ENCODE measurements around the gene AOPEP.

AOPEP gene

DNA sequence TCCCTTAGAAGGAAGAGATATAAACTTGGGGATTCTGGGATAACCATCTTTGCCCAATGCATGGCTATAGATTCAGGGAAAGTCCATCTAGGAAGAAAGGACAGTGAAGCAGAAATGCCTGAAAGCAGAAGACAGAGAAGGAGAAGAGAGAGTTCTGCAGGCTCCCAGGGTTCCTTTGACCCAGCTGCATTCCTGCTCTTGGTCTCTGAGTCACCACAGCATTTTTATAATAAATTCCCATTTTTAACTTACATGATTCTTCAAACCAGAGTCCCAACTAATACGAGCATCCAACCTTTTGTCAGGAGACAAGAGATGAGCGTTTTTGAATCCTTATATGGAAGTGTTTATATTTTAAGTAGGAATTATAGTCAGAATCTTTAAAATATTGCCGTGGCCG is 12.0 kb upstream of the AOPEP start:
- no peaks in the 10 kb centered on the region for H3K4me1 ChIP-seq (ENCODE audit: control insufficient read depth, insufficient read depth, low read length)
- WGBS, 2 experiments = 93 to 95% methylated on average over 4 of the region's 4 CpGs
- H3K9me3 ChIP-seq (ENCODE audit: control insufficient read depth, low read length) = no peaks in the 10 kb centered on the region
- H3K27ac ChIP-seq (ENCODE audit: insufficient read depth, low read depth, low read length, poor library complexity, severe bottlenecking) = no peak overlapping the region
- H3K4me3 ChIP-seq (ENCODE audit: insufficient read depth, low read depth, low read length) = no peak overlapping the region
- H3K36me3 ChIP-seq (ENCODE audit: control insufficient read depth, insufficient read depth, low read length) = no peaks in the 10 kb centered on the region
- no peaks in the 10 kb centered on the region for H3K27me3 ChIP-seq (ENCODE audit: control insufficient read depth, insufficient read depth, low read length, poor library complexity, severe bottlenecking)

DNA sequence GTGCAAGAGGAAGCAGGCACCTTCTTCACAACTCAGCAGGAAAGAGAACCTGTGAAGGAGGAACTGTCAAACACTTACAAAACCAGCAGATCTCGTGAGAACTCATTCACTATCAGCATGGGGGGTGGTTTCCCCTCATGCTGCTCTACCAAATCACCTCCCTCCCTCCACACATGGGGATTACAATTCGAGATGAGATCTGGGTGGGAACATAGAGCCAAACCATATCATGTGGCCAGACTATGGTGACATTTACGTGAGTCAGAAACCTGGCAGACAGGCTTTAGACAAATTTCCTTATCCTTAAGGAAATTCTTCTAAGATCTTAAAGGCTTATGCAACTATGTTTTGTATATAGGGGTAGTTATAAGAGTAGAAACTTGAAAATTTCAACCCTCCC is 8.7 kb upstream of the AOPEP start:
- H3K9me3 ChIP-seq (ENCODE audit: control insufficient read depth, low read length) = no peaks in the 10 kb centered on the region
- WGBS, 2 experiments = 71 to 74% methylated on average over 3 of the region's 3 CpGs
- H3K27ac ChIP-seq (ENCODE audit: insufficient read depth, low read depth, low read length, poor library complexity, severe bottlenecking) = no peak overlapping the region

DNA sequence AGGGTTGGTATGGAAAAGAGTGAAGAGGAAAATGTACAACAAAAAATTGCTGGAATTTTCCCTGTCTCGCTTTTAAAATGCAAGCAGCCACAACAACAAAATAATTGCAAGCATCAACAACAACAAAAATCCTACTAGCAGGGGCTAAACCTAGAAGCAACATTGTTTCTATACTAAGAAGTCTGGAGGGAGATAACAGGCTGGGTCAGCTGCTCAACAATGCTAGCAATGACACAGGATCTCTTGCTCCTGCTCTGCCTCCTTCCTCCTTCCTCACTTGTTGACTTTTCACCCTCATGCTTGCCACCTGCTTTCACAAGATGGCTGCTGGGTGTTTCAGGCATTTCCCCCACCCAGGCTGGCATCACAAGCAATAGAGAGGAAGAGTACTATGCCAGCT is 7.6 kb upstream of the AOPEP start:
- H3K4me1 ChIP-seq (ENCODE audit: control insufficient read depth, insufficient read depth, low read length) = no peaks in the 10 kb centered on the region
- no peaks in the 10 kb centered on the region for H3K36me3 ChIP-seq (ENCODE audit: control insufficient read depth, insufficient read depth, low read length)
- WGBS, 2 experiments = 86% methylated on average over 1 of the region's 1 CpG; no CpG with 5 or more reads in 1 of the 2 experiments
- H3K9me3 ChIP-seq (ENCODE audit: control insufficient read depth, low read length) = no peaks in the 10 kb centered on the region
- no peaks in the 10 kb centered on the region for H3K27me3 ChIP-seq (ENCODE audit: control insufficient read depth, insufficient read depth, low read length, poor library complexity, severe bottlenecking)
- H3K4me3 ChIP-seq (ENCODE audit: insufficient read depth, low read depth, low read length) = no peak overlapping the region
- H3K27ac ChIP-seq (ENCODE audit: insufficient read depth, low read depth, low read length, poor library complexity, severe bottlenecking) = no peak overlapping the region

More for the DNA sequence above, 8.7 kb upstream of the AOPEP start:
- Histone ChIP-seq H3K4me1 (ENCODE audit: control insufficient read depth, insufficient read depth, low read length) (no peaks in the 10 kb centered on the region), H3K4me3 (ENCODE audit: insufficient read depth, low read depth, low read length) (no peak overlapping the region), H3K27me3 (ENCODE audit: control insufficient read depth, insufficient read depth, low read length, poor library complexity, severe bottlenecking) (no peaks in the 10 kb centered on the region), H3K36me3 (ENCODE audit: control insufficient read depth, insufficient read depth, low read length) (no peaks in the 10 kb centered on the region)

DNA sequence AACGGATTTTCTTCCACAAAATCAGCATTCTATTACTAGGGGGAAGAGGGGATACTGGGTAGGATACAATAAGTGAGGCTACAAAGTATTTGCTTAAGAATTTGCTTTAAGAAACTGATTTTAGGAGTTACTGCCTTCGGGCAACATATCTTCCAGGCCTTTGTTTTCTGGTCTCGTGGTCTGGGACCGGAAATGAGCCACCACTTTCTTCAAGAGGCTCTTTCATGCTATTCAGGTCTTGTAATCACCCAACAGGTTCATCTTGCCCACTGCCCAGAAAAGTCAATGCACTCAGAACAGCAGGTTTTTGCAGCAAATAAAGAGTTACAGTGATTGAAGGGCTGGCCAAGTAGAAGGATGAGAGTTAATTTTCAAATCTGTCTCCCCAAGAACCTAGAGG is 6.6 kb upstream of the AOPEP start:
- H3K4me1 ChIP-seq (ENCODE audit: control insufficient read depth, insufficient read depth, low read length) = no peaks in the 10 kb centered on the region
- H3K27ac ChIP-seq (ENCODE audit: insufficient read depth, low read depth, low read length, poor library complexity, severe bottlenecking) = no peak overlapping the region
- H3K36me3 ChIP-seq (ENCODE audit: control insufficient read depth, insufficient read depth, low read length) = no peaks in the 10 kb centered on the region
- H3K9me3 ChIP-seq (ENCODE audit: control insufficient read depth, low read length) = no peaks in the 10 kb centered on the region
- WGBS, 2 experiments = 92 to 97% methylated on average over 3 to 4 of the region's 4 CpGs
- H3K27me3 ChIP-seq (ENCODE audit: control insufficient read depth, insufficient read depth, low read length, poor library complexity, severe bottlenecking) = no peaks in the 10 kb centered on the region
- H3K4me3 ChIP-seq (ENCODE audit: insufficient read depth, low read depth, low read length) = no peak overlapping the region

DNA sequence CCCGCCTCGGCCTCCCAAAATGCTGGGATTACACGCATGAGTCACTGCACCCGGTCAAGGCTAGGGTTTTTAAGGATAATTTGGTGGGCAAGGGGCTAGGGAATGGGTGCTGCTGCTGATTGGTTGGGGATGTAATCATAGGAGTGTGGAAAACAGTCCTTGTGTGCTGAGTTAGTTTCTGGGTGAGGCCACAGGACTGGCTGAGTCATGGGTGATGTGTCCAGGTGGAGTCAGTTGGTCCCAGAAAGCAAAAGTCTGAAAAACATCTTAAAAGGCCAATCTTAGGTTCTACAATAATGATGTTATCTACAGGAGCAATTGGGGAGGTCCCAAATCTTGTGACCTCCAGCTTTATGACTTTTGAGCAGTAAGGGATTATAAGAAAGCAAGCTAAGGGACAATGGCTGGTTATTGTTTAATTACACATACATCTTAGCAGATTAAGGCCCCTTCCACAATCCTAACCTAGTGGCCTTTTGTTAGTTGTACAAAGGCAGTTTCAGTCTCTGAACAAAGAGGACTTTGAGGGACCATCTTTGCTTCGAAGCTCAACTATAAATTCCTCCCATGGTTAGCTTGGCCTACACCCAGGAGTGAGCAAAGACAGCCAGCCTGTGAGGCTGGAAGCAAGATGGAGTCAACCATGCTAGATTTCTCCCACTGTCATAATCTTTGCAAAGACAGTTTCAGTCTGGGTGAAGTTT is 5.5 kb upstream of the AOPEP start:
- Histone ChIP-seq H3K27me3 (ENCODE audit: control insufficient read depth, insufficient read depth, low read length, poor library complexity, severe bottlenecking) (no peaks in the 10 kb centered on the region), H3K9me3 (ENCODE audit: control insufficient read depth, low read length) (no peaks in the 10 kb centered on the region), H3K36me3 (ENCODE audit: control insufficient read depth, insufficient read depth, low read length) (no peaks in the 10 kb centered on the region), H3K4me3 (ENCODE audit: insufficient read depth, low read depth, low read length) (no peak overlapping the region), H3K4me1 (ENCODE audit: control insufficient read depth, insufficient read depth, low read length) (no peaks in the 10 kb centered on the region), H3K27ac (ENCODE audit: insufficient read depth, low read depth, low read length, poor library complexity, severe bottlenecking) (no peak overlapping the region)
- 93 to 96% methylated on average over 5 of the region's 5 CpGs for WGBS, 2 experiments

DNA sequence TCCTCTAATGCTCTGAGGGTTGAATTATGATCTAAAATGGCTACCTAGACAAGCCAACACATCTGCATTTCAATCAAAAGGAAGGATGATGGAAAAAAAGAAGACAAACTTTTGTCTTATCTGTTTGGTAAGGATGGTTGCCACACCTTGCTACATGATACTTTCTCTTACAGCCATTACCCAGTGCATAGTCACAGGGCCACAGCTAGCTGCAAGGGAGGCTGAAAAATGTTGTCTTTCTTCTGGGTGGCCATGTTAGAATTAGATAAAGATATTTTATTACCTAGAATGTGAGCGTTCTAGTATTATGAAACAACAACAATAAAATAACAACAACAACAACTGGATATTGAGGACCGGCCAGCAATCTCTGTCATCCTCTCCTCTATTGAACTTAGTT is 4.7 kb upstream of the AOPEP start:
- H3K9me3 ChIP-seq (ENCODE audit: control insufficient read depth, low read length) = no peaks in the 10 kb centered on the region
- no peaks in the 10 kb centered on the region for H3K27me3 ChIP-seq (ENCODE audit: control insufficient read depth, insufficient read depth, low read length, poor library complexity, severe bottlenecking)
- no peak overlapping the region for H3K4me3 ChIP-seq (ENCODE audit: insufficient read depth, low read depth, low read length)
- 80 to 93% methylated on average over 2 of the region's 2 CpGs for WGBS, 2 experiments
- no peak overlapping the region for H3K27ac ChIP-seq (ENCODE audit: insufficient read depth, low read depth, low read length, poor library complexity, severe bottlenecking)
- H3K36me3 ChIP-seq (ENCODE audit: control insufficient read depth, insufficient read depth, low read length) = no peaks in the 10 kb centered on the region
- no peaks in the 10 kb centered on the region for H3K4me1 ChIP-seq (ENCODE audit: control insufficient read depth, insufficient read depth, low read length)

DNA sequence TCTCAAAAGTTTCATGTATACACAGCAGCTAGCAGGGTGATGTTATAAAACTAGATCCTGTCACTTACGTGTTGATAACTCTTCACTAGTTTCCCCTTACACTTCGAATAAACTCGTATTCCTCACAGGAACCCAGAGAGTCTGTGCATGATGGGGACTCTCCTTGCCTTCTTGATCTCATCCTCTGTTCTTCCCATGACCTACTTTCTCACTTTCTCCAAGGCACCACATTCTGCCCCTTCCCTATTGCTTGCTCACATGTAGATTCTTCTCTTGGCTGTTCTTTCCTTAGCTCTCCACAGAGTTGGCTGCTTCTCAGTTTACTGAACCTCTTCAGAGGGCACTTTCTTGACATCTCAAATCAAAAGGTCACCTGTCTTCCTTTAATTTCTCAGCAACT is 1.2 kb upstream of the AOPEP start:
- Histone ChIP-seq H3K27ac (ENCODE audit: insufficient read depth, low read depth, low read length, poor library complexity, severe bottlenecking) (no peak overlapping the region), H3K4me1 (ENCODE audit: control insufficient read depth, insufficient read depth, low read length) (peaks cover 6% of the 10 kb centered on the region), H3K9me3 (ENCODE audit: control insufficient read depth, low read length) (no peaks in the 10 kb centered on the region), H3K36me3 (ENCODE audit: control insufficient read depth, insufficient read depth, low read length) (no peaks in the 10 kb centered on the region), H3K4me3 (ENCODE audit: insufficient read depth, low read depth, low read length) (no peak overlapping the region), H3K27me3 (ENCODE audit: control insufficient read depth, insufficient read depth, low read length, poor library complexity, severe bottlenecking) (no peaks in the 10 kb centered on the region)
- 95 to 98% methylated on average over 3 of the region's 3 CpGs for WGBS, 2 experiments

DNA sequence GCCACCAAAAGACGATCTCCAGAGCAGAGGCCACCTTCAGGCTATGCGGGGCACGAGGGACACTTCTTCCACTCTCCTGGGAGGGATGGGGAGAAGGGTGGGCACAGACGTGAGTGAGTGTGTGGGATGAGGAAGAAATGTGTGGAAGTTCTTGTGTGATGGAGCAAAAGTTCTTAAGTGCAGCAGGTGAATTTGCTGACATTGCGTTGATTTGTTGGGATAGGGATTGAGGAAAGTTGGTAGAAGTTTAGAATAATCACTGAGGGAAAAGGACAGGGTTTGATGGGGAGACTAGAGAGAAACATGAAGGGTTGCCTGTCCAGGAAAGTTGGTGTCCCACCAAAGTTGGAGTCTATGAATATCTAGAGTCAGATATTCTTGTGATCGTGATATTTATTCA is 2.2 kb downstream of the AOPEP start:
- WGBS, 2 experiments = 88 to 93% methylated on average over 6 of the region's 6 CpGs

DNA sequence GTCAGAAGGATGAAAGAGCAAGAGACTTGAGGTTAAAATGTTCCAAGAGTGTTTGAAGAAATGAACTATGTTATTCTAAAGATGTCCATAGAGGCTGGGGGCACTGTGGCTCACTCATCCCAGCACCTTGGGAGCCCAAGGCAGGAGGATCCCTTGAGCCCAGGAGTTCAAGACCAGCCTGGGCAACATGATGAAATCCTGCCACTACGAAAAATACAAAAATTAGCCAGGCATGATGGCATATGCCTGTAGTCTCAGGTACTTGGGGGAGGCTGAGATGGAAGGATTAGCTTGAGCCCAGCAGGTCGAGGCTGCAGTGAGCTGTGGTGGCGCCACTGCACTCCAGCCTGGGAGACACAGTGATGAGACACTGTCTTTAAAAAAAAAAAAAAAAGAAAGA is 2.7 kb downstream of the AOPEP start:
- H3K27me3 ChIP-seq (ENCODE audit: control insufficient read depth, insufficient read depth, low read length, poor library complexity, severe bottlenecking) = no peaks in the 10 kb centered on the region
- peaks cover 6% of the 10 kb centered on the region for H3K4me1 ChIP-seq (ENCODE audit: control insufficient read depth, insufficient read depth, low read length)
- no peak overlapping the region for H3K27ac ChIP-seq (ENCODE audit: insufficient read depth, low read depth, low read length, poor library complexity, severe bottlenecking)
- H3K9me3 ChIP-seq (ENCODE audit: control insufficient read depth, low read length) = no peaks in the 10 kb centered on the region
- 89 to 96% methylated on average over 3 of the region's 3 CpGs for WGBS, 2 experiments
- no peak overlapping the region for H3K4me3 ChIP-seq (ENCODE audit: insufficient read depth, low read depth, low read length)
- H3K36me3 ChIP-seq (ENCODE audit: control insufficient read depth, insufficient read depth, low read length) = peaks cover 5% of the 10 kb centered on the region

More for the DNA sequence above, 2.2 kb downstream of the AOPEP start:
- no peak overlapping the region for H3K27ac ChIP-seq (ENCODE audit: insufficient read depth, low read depth, low read length, poor library complexity, severe bottlenecking)
- H3K36me3 ChIP-seq (ENCODE audit: control insufficient read depth, insufficient read depth, low read length) = peaks cover 5% of the 10 kb centered on the region
- H3K4me3 ChIP-seq (ENCODE audit: insufficient read depth, low read depth, low read length) = no peak overlapping the region
- H3K27me3 ChIP-seq (ENCODE audit: control insufficient read depth, insufficient read depth, low read length, poor library complexity, severe bottlenecking) = no peaks in the 10 kb centered on the region
- peaks cover 6% of the 10 kb centered on the region for H3K4me1 ChIP-seq (ENCODE audit: control insufficient read depth, insufficient read depth, low read length)
- no peaks in the 10 kb centered on the region for H3K9me3 ChIP-seq (ENCODE audit: control insufficient read depth, low read length)

DNA sequence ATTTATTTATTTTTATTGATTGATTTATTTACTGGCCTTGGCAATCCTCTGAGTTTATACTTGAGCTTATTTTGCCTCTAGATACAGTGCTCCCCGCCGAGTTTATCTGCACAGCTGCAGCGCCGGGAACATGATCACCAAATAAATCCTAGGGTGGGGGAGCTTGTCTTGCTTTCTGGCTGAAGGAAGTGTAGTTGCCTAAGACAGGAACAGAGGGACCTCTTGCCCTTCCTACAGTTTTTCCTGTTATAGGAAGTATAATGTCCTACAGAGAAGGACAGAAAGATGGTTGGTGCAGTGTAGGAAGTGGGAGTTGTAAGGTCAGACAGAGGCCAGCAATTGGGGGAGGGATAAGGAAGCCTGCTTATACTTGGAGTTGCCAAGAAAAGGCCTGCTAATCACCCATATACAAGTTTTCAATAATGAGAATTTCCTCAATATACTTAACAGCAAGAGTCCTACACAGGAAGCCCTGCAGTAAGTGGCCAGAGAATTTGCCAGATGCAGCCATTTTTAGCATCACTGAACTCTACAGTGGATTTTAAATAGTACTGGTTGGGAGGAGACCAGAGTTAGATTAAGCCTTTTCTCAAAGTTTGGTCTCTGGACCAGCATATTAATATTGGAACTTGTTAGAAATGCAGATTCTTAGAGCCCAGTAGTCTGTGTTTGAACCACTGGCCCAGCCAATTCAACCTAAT is 7.7 kb downstream of the AOPEP start:
- H3K4me1 ChIP-seq (ENCODE audit: control insufficient read depth, insufficient read depth, low read length) = no peaks in the 10 kb centered on the region

More for the DNA sequence above, 7.7 kb downstream of the AOPEP start:
- WGBS, 2 experiments = 94 to 96% methylated on average over 4 of the region's 4 CpGs
- Histone ChIP-seq H3K27me3 (ENCODE audit: control insufficient read depth, insufficient read depth, low read length, poor library complexity, severe bottlenecking) (no peaks in the 10 kb centered on the region), H3K27ac (ENCODE audit: insufficient read depth, low read depth, low read length, poor library complexity, severe bottlenecking) (no peak overlapping the region), H3K36me3 (ENCODE audit: control insufficient read depth, insufficient read depth, low read length) (peaks cover 5% of the 10 kb centered on the region), H3K4me3 (ENCODE audit: insufficient read depth, low read depth, low read length) (no peak overlapping the region), H3K9me3 (ENCODE audit: control insufficient read depth, low read length) (no peaks in the 10 kb centered on the region)
